ENCODE data around the gene RHNO1.

Gene RHNO1

DNA sequence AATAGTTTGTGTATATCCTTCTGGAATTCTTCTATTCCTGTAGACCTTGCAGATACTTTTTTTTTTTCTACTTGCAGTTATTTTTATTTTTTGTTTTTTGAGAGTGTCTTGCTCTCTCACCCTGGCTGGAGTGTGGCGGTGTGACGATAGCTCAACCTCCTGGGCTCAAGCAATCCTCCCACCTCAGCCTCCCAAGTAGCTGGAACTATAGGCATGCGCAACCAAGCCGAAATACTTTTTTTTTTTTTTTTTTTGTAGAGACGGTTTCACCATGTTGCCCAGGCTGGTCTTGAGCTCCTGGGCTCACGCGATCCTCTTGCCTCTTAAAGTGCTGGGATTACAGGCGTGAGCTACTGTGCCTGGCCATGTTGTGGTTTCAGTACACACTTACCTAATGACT lies 23.6 kb downstream of the RHNO1 start:
- no peak for DNase-seq

- peak in 36 of 56 donors; percentile 3 to 65 (median 23) for DNase-seq
Observed at GRCh38 chr12:2902272-2902880, 25.4 kb downstream of the RHNO1 start.

DNA sequence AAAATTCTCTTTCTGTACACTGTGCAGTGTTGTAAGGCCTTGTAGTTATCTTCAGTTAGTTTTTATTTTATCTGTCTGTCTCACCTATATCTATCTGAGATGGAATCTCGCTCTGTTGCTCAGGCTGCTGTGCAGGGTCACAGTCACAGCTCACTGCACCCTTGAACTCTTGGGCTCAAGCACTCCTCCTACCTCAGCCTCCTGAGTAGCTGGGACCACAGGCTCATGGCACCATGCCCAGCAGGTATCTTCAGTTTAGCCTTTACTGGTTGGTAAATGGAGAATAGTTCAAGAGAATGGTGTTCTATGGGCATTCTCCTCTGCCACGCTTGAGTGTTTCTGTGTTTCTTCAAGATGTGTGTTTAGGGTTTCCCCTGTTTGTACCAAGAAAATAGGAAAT lies 27.2 kb downstream of the RHNO1 start:
- DNase-seq = no peak

- no peak for DNase-seq
Observed at GRCh38 chr12:2912216-2912575, 35.2 kb downstream of the RHNO1 start.

- DNase-seq = no peak
Observed at GRCh38 chr12:2919249-2919648, 42.2 kb downstream of the RHNO1 start.

GRCh38 chr12:2922329-2922728 lies 45.3 kb downstream of the RHNO1 start:
- DNase-seq = no peak

- no peak for DNase-seq
Observed at GRCh38 chr12:2923057-2923456, 46.0 kb downstream of the RHNO1 start.

DNA sequence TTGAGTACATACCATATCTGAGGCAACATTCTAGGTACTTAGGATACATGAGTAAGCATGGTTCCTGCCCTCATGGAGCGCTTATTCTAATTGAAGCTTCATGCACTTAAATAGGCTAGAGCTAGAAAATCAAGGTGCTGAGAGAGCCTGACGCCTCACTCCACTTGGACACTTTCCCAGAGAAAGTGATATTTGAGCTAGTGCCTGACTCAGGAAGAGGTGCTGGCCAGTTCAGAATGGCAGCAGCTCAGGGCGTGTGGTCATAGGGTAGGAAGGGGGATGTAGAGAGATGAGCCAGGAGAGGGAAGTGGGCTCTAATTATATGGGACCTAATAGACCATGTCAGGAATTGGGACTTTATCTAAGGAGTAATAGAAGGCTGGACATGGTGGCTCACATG lies 47.0 kb downstream of the RHNO1 start:
- DNase-seq = no peak

DNA sequence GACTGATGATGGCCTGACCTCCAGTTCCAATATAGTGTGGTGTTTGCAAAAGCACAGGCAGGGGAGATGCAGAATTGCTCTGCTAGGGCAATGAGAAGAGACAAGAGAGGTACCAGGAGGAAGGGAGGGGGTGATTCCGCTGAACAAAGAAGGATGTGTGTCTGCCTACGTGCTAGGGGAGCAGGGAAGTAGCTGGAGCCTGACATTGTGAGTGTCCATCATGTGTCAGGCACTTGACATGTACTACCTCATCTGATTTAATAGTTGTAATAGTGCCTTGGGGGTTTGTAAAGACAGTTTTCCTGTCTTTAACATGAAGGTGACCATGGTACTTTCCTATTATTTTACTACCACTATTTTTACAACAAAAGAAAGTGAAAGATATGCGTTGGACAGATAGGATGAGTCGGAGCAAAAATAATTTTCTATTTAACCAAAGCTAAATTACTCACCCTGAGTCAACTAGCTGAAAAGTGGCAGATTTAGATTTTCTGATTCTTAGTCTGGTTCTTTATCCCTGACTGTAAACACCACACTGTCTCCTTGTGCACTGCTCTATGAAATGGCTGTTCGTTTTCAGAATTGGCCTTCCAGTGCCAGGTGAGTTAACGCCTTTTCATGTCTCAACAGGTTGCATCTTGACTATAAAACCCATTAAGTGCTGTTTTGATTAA lies 48.4 kb downstream of the RHNO1 start:
- DNase-seq = no peak

- DNase-seq = no peak
Observed at GRCh38 chr12:2930865-2931264, 53.8 kb downstream of the RHNO1 start.

DNA sequence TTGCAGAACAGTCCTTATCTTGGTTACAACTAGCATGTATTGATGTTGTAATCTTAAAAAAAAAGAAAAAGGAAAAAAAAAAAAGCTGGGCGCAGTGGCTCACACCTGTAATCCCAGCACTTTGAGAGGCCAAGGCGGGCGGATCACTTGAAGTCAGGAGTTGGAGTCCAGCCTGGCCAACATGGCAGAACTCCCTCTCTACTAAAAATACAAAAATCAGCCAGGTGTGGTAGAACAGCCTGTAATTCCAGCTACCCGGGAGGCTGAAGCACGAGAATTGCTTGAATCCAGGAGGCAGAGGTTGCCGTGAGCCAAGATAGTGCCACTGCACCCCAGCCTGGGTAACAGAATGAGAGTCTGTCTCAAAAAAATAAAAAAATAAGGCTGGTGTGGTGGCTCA lies 56.6 kb downstream of the RHNO1 start:
- no peak for DNase-seq

DNA sequence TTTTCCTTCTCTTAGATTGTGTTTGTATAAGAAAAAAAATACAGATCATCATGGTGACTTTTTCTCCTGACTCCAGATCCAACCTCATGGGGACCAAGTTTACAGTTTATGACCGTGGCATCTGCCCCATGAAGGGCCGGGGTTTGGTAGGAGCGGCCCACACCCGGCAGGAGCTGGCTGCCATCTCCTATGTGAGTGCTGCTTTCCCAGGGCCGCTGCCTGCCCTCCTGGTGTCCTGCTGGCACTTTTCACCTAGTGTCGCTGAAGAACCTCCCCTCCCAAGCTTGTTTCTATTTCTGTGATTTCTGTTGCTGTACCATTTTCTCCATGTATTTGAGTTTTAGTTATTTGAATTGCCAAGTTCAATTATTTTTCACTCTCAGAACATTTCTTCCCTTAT lies 57.3 kb downstream of the RHNO1 start:
- DNase-seq = no peak

DNA sequence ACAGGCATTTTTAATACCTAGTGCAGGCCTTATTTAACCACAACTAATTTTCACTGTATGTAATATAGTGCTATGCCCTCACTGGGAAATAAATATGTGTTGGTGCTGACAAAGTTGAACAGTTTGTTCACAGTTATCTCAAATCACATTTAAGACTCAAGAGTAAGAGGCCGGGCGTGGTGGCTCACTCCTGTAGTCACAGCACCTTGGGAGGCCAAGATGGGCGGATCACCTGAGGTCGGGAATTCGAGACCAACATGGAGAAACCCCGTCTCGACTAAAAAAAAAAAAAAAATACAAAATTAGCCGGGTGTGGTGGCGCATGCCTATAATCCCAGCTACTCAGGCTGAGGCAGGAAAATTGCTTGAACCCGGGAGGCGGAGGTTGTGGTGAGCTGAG lies 59.3 kb downstream of the RHNO1 start:
- DNase-seq = no peak

DNA sequence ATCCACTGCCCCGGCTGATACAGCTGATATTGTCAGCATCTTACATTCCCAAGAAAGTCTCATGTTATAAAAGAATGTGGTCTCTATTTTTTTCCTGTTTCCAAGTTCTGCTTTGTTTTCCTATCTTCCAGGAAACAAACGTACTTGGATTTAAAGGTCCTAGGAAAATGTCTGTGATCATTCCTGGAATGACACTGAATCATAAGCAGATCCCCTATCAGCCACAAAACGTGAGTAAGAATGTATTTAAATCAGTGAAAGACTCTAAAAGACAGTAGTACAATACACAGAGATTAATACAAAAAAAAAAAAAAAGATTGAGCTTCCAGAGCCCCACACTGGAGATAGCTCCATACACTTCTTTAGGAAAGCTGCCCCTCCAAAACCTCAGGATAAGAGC lies 60.5 kb downstream of the RHNO1 start:
- no peak for DNase-seq
